Esophagus (tissue), 2 donors: Measurements from ENCODE around the gene NARF. TPM values are rescaled to one million over a fixed set of nuclear protein-coding genes. Genes with fewer than 3 reads are reported as not detected.
A peak's percentile ranks its signal among the peaks of the same experiment; 100 is the strongest.

Source experiments
- H3K27ac ChIP-seq, 2 donors: one replicate each; pipeline ENCODE4 v1.5.1; 2013; ENCODE audit warnings: low read depth in 2 of 2, mild to moderate bottlenecking in 2 of 2, inconsistent platforms in 1 of 2, low read length in 1 of 2, moderate library complexity in 1 of 2
- H3K27me3 ChIP-seq, 2 donors: one replicate each; pipeline ENCODE4 v1.6.1; 2013; ENCODE audit warnings: low read length in 2 of 2, control low read depth in 1 of 2, mild to moderate bottlenecking in 1 of 2; ENCODE audit not compliant: insufficient read depth in 2 of 2, control insufficient read depth in 1 of 2
- H3K36me3 ChIP-seq, 2 donors: one replicate each; pipeline ENCODE4 v1.6.1; 2013; ENCODE audit warnings: low read length in 1 of 2; ENCODE audit not compliant: control insufficient read depth in 2 of 2, insufficient read depth in 2 of 2
- H3K4me1 ChIP-seq, 2 donors: one replicate each; pipeline ENCODE4 v1.6.1; 2013; ENCODE audit warnings: low read length in 1 of 2; ENCODE audit not compliant: control insufficient read depth in 2 of 2, insufficient read depth in 2 of 2
- H3K4me3 ChIP-seq, 2 donors: one replicate each; pipeline ENCODE4 v1.5.1; 2013; ENCODE audit warnings: low read length in 2 of 2, mild to moderate bottlenecking in 2 of 2, low read depth in 1 of 2, moderate library complexity in 1 of 2
- H3K9me3 ChIP-seq, 2 donors: one replicate each; pipeline ENCODE4 v1.6.1; 2013; ENCODE audit warnings: mild to moderate bottlenecking in 2 of 2, low read depth in 1 of 2, low read length in 1 of 2, moderate library complexity in 1 of 2; ENCODE audit not compliant: control insufficient read depth in 2 of 2, insufficient read depth in 1 of 2
- WGBS, 2 donors: extraction: QIAGEN DNeasy Blood & Tissue Kit; methylation state at CpG; one replicate each; pipeline ENCODE4 v1.1.7; 2013; 5-methylcytosine and 5-hydroxymethylcytosine counted together
- polyA plus RNA-seq, 2 donors: library from polyadenylated mRNA; stranded (reverse); fragments of 200-250 nt; gene quantifications; one replicate each; pipeline ENCODE4 v1.2.3, GENCODE V29; 2013
- donor health status: healthy with polysubstance abuse.
- donor health status: Bipolar disorder and iron deficiency.

Gene NARF
- polyA plus RNA-seq, 2 donors = 31.1 to 53.3 TPM

DNA sequence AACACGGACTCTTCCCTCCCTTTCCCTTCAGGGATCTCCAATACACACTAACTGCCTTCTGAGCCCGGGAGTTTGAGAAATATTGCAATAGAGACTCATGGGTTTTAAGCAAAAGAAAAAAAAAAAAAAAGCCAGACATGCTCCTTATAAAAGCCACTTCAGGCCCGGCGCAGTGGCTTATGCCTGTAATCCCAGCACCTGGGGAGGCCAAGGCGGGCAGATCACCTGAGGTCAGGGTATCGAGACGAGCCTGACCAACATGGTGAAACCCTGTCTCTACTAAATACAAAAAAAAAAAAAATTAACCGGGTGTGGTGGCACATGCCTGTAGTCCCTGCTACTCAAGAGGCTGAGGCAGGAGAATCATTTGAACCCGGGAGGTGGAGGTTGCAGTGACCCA, 42.8 kb upstream of the NARF start:
- no peaks in the 10 kb centered on the region for H3K9me3 ChIP-seq
- no peaks in the 10 kb centered on the region for H3K27me3 ChIP-seq
- peaks cover 0 to 5% of the 10 kb centered on the region in 2 donors for H3K36me3 ChIP-seq
- WGBS, 2 donors = 89 to 92% methylated on average over 9 of the region's 9 CpGs
- no peak overlapping the region for H3K4me3 ChIP-seq
- H3K27ac ChIP-seq = no peak overlapping the region
- peaks cover 2 to 3% of the 10 kb centered on the region in 2 donors for H3K4me1 ChIP-seq

DNA sequence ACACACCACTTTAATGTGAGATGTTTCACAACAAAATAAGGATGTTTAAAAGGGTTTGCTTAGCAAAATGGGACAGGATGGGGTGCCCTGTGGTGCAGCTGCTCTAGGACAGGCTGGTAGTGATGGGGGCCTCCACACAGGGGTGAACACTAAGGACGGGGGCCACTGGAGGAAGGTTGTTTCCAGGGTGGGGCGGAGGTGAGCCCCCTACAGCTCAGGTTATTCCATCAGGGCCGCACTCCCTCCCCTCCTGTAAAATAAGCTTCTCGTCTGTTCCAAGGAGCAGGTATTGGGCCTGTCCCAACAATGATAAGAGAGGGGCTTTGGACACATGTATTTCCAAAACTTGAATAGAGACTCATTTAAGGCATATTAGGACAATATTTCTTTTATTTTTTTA, 42.3 kb upstream of the NARF start:
- 96 to 97% methylated on average over 4 of the region's 4 CpGs for WGBS, 2 donors
- Histone ChIP-seq H3K27ac (no peak overlapping the region), H3K4me3 (no peak overlapping the region), H3K9me3 (no peaks in the 10 kb centered on the region), H3K36me3 (peaks cover 0 to 5% of the 10 kb centered on the region in 2 donors), H3K4me1 (peaks cover 2 to 3% of the 10 kb centered on the region in 2 donors), H3K27me3 (no peaks in the 10 kb centered on the region)

DNA sequence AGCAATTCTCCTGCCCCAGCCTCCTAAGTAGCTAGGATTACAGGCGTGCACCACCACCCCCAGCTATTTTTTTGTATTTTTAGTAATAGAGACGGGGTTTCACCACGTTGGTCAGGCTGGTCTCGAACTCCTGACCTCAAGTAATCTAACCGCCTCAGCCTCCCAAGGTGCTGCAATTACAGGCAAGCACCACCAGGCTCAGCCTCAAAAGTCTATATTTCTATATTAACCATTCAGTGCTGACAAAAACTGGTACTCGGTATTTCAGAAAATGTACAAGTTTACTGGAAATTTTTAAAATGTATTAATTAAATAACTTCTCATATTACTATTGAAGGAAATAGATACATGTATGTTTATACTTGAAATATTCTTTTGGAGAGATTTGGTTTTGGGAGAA, 41.8 kb upstream of the NARF start:
- Histone ChIP-seq H3K36me3 (peaks cover 0 to 5% of the 10 kb centered on the region in 2 donors), H3K27me3 (no peaks in the 10 kb centered on the region), H3K4me1 (peaks cover 2 to 3% of the 10 kb centered on the region in 2 donors), H3K4me3 (no peak overlapping the region), H3K9me3 (no peaks in the 10 kb centered on the region), H3K27ac (no peak overlapping the region)
- WGBS, 2 donors = 86 to 92% methylated on average over 6 of the region's 6 CpGs

DNA sequence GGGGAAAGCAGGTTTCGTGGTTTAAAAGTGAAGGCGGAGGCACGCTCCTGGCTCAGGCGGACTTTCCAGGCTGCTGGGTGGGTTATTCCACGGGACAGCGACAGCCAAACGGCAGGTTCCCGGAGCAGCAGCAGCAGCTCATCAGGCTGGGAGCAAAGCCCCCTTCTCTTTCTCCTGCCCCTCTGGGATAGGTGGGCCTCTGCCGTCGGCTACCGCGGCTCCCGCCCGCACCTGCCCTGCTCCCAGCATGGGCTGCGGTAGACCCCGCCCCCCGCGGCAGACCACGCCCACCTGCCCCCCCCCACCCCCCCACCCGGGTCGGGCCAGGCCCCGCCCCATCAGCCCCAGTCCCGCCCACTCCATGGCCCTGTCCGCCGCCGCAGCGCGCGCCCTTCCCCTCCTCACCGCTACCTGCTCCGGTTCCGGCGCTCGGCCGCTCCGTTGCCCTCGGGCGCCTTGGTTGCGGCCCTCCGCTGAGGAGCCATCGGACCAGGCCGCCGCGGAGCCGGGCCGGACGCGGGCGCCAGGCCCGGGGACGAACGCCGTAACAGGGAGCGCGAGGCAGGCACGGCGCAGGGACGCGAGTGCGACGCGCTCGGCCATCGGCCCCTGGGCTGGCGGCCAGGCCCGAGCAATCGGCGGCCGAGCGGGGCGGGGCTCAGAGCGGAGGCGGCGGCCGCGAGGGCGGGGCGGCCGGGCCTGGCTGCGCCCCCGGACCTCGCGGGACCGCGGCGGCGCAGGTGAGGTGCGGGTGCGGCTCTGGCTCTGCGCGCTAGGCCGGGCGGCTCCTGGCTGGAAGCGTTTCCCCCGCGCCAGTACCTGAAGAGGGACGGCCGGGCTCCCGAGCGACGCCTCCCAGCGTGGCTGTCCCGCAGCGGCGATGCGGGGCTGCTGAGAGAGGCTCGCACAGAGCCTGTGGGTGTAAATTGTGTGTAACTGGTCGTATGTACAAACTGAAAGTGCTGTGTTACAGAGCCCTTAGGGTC, 40.2 kb upstream of the NARF start, which contains the start of the genes HEXD and OGFOD3:
HEXD (plus strand) TSS at position 347 of the 986 bp plus-strand sequence. CDS start 1,453 bp downstream, outside the sequence.
OGFOD3 (minus strand) TSS at position 586 of the 986 bp plus-strand sequence; CDS start at position 485, 101 bp downstream.
- Histone ChIP-seq H3K4me1 (peaks cover 2 to 3% of the 10 kb centered on the region in 2 donors), H3K36me3 (peaks cover 0 to 3% of the 10 kb centered on the region in 2 donors), H3K27ac (peak within 1 kb of the TSS; percentile 93 to 95), H3K9me3 (no peaks in the 10 kb centered on the region), H3K4me3 (peak within 1 kb of the TSS; percentile 62 to 98), H3K27me3 (no peaks in the 10 kb centered on the region)
- WGBS, 2 donors = 1% methylated on average over 96 to 108 of the region's 108 CpGs

DNA sequence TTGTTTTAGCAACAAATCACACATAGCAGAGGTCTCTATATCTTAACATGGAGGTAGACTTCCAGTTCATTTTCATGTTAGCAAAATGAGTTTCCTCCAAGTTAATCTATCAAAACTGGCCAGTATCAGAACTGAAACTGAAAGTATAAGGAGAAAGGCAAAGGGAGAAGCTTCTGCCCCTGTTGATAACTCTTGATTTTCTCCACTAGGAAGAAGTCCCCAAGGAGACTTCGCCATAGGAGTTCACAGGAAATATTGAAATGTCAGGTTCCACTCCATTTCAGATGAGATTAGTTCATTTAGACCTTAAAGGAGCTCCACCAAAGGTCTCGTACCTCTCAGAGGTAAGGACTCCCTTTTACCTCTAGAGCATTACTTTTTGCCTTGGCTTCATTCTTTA, 39.0 kb upstream of the NARF start:
- 70 to 80% methylated on average over 2 of the region's 2 CpGs for WGBS, 2 donors
- H3K9me3 ChIP-seq = no peaks in the 10 kb centered on the region
- no peak overlapping the region for H3K27ac ChIP-seq
- H3K27me3 ChIP-seq = no peaks in the 10 kb centered on the region
- peak overlapping the region in 1 of 2 donors; percentile 62 for H3K4me3 ChIP-seq
- H3K36me3 ChIP-seq = no peaks in the 10 kb centered on the region
- peaks cover 2 to 3% of the 10 kb centered on the region in 2 donors for H3K4me1 ChIP-seq

DNA sequence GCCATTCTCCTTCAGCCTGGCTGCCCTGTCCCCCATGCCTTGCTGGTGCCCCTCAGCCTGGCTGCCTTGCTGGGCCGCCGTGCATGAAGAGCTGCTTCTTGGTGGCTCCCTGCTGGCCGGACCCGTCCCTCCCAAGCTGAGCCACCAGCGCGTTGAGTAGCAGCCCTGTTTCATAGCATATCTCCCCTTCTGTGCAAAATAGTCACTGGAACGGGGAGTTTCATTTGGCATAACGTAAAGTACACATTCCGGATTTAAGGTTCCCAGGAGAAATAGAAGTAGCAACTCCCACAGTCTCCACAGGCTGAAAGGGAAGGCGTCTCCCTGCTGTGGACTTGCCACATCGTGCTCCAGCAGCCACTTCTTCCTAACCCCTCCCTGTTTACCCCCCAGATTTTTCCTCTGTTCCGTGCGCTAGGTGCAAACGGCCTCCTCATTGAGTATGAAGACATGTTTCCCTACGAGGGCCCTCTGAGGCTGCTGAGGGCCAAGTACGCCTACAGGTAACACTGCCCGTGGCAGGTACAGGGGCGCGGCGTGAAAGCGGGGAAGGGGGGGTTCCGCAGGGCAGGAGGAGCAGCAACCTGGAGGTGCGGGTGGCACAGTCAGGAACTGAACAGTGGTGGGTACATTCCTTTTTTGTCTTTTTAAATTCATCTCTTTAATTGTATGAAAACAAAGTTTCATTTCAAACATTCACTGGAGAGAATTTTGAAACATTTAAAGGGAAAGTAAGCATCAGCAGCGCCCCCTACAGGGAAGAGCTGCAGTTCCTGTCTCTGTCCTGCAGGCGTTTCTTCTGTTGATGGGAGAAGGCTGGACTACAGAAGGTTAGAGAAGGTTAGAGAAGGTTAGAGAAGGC, 34.3 kb upstream of the NARF start:
- no peak overlapping the region for H3K4me3 ChIP-seq

DNA sequence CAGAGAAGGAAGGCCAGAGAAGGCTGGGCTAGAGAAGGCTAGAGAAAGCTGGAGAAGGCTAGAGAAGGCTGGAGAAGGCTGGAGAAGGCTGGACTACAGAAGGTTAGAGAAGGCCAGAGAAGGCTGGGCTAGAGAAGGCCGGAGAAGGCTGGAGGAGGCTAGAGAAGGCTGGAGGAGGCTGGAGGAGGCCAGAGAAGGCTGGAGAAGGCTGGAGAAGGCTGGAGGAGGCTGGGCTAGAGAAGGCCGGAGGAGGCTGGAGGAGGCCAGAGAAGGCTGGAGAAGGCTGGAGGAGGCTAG, 33.7 kb upstream of the NARF start:
- no peaks in the 10 kb centered on the region for H3K27me3 ChIP-seq
- no peak overlapping the region for H3K27ac ChIP-seq
- no peaks in the 10 kb centered on the region for H3K9me3 ChIP-seq
- no peaks in the 10 kb centered on the region for H3K36me3 ChIP-seq
- no peak overlapping the region for H3K4me3 ChIP-seq
- H3K4me1 ChIP-seq = no peaks in the 10 kb centered on the region
- WGBS, 2 donors = 97 to 100% methylated on average over 2 of the region's 2 CpGs

More for the DNA sequence above, 34.3 kb upstream of the NARF start:
- 86 to 88% methylated on average over 25 of the region's 25 CpGs for WGBS, 2 donors
- no peaks in the 10 kb centered on the region for H3K4me1 ChIP-seq
- H3K27me3 ChIP-seq = no peaks in the 10 kb centered on the region
- no peaks in the 10 kb centered on the region for H3K9me3 ChIP-seq
- H3K27ac ChIP-seq = no peak overlapping the region
- H3K36me3 ChIP-seq = no peaks in the 10 kb centered on the region

DNA sequence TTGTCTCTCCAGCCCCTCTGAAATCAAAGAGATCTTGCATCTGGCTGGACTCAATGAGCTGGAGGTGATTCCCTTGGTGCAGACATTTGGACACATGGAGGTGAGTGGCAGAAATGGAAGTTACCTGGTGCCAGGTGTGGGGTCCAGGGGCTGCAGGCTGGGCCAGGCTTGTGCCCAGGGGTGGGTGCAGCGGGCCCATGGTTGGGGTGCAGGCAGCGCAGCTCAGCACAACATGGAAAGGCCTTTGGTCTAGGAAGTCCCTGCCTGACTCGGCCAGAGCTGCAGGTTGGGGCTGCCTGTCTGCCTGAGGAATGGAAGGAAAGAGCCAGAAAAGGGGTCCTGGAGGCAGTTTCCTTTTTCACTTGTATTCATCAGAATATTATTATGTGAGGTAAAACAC, 30.0 kb upstream of the NARF start:
- no peak overlapping the region for H3K27ac ChIP-seq
- no peaks in the 10 kb centered on the region for H3K27me3 ChIP-seq
- H3K9me3 ChIP-seq = no peaks in the 10 kb centered on the region
- H3K4me1 ChIP-seq = no peaks in the 10 kb centered on the region
- no peak overlapping the region for H3K4me3 ChIP-seq
- 97 to 100% methylated on average over 3 of the region's 3 CpGs for WGBS, 2 donors
- H3K36me3 ChIP-seq = peaks cover 0 to 4% of the 10 kb centered on the region in 2 donors

DNA sequence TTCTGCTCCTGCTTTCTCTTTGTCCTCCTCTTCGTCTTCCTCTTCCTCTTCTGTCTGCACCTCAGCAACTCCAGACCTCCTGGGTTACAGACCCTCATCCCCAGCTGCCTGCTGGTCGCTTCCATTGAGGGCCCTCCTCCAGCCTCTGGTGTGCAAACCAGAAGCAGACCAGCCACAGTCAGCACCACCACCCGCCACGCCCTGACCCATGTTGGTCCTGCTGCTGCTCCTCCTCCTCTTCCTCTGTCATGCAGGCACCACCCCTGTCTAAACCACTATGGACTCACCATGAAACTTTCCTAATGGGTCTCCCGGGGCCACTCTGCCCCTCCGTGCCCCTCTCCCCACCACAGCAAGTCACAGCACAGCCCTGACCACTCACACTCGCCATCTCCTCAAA, 28.7 kb upstream of the NARF start:
- Histone ChIP-seq H3K9me3 (no peaks in the 10 kb centered on the region), H3K27me3 (no peaks in the 10 kb centered on the region)
- WGBS, 2 donors = 75 to 90% methylated on average over 7 of the region's 7 CpGs

More for the DNA sequence above, 28.7 kb upstream of the NARF start:
- no peak overlapping the region for H3K4me3 ChIP-seq
- H3K27ac ChIP-seq = no peak overlapping the region
- peaks cover 0 to 4% of the 10 kb centered on the region in 2 donors for H3K36me3 ChIP-seq
- H3K4me1 ChIP-seq = peaks cover 0 to 2% of the 10 kb centered on the region in 2 donors
